GM21786 (cell line): ENCODE measurements around the gene NDUFS3.

Source experiments
- ATAC-seq: cut with Tn5 transposase; IDR thresholded peaks from one replicate; pipeline ENCODE4 v1.9.1; 2021; ENCODE audit not compliant: unreplicated experiment

Gene NDUFS3

DNA sequence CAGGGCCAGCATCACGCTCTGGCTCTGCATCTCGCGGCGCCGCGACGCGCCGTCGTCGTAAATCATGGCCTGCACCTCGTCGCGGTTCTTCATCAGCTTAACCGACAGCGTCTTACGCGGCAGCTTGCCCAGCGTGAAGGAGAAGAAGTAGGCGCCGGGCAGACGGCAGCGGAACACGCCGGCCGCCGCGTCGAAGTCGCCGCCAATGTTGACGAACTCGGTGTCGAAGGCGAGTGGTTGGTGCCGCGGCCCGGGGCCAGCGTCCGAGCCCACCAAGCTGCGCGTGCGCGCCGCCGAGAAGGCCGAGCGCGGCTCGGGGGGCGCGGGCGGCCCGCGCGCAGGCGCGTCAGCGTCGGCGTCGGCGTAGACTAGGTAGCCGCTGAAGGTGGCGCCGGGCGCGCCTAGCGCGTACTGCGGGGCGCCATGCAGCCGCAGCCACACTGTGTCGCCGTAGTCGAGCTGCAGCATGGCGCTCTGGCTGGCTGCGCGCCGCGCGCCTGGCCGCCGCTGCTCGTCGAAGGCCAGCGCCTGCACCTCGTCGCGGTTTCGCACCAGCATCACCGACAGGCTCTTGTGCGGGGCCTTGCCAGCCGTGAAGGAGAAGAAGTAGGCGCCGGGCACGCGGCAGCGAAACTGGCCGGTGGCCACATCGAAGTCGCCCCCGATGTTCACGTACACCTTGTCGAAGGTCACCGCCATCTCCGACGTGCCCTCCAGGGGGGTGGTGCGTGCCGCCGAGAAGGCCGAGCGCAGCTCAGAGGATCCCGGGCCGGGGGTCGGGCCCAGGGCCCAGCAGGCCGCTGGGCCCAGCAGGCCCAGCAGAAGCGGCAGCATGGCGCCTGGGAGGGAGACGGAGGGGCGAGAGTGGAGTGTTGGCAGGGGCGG, 11.3 kb downstream of the NDUFS3 start:
- no peak for ATAC-seq

DNA sequence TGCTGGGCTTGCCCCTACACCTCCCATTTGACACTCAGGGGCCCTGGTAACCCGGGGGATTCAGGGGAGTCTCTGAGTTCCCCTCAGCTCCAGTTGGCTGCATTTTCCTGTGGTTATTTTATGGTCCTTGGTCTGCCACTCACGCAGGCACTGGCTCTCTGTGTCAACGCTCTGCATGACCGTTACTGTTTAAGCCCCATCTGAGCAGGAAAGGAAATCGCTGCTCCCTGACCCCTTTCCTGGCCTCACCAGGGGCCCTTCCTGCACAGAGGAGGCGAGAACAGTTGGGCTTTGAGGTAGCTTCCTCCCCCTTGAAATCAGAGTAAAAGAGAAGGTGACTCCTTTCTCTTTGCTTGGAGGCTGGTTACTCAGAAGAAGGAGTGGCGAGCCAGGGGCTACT, 12.9 kb downstream of the NDUFS3 start:
- no peak for ATAC-seq

- ATAC-seq = no peak
Observed at GRCh38 chr11:47592251-47592650, 13.4 kb downstream of the NDUFS3 start.

DNA sequence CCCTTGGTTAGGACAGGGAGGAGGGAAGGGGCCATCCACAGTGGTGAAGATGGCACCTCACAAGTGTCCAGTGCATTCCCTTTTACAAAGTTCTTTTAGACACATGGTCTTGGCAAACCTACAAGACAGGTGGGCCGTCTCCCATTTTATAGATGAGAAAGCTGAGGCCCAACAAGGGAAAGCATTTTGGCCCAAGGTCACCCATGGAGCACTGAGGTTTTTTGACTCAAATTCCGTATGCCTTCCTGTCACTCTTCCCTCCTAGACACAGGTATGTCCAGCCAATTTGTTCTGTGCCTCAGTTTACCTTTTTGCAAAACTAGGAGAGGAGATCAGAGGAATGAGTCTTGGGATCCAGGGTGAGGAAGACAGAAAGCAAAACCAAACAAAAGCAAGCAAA, 14.1 kb downstream of the NDUFS3 start:
- ATAC-seq = no peak

GRCh38 chr11:47593492-47593933, 14.6 kb downstream of the NDUFS3 start:
- no peak for ATAC-seq

- no peak for ATAC-seq
Observed at GRCh38 chr11:47593934-47594855, 15.3 kb downstream of the NDUFS3 start, which contains the start of gene C1QTNF4. Gene C1QTNF4 (minus strand): TSS chr11:47594411. CDS start chr11:47590810, 3,601 bp downstream.

- no peak for ATAC-seq
Observed at GRCh38 chr11:47595029-47595428, 16.2 kb downstream of the NDUFS3 start.

DNA sequence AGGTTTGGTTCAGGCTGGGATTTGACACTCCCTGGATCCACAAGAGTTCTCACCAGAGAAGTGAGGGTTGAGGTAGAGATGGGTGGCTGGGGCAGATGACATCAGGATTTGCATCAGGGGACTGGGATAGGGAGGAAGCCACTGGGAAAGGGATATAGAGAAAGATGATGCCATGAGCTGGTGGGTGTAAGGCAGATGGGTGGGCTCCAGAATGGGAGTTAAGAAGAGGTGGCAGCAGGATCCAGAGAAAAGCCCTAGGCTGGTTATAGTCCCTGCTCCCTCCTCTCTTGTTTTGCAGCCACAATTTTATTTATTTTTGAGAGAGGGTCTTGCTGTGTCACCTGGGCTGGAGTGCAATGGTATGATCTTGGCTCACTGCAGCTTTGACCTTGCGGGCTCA, 17.1 kb downstream of the NDUFS3 start:
- no peak for ATAC-seq

GRCh38 chr11:47599902-47600301, 21.0 kb downstream of the NDUFS3 start:
- ATAC-seq = no peak

DNA sequence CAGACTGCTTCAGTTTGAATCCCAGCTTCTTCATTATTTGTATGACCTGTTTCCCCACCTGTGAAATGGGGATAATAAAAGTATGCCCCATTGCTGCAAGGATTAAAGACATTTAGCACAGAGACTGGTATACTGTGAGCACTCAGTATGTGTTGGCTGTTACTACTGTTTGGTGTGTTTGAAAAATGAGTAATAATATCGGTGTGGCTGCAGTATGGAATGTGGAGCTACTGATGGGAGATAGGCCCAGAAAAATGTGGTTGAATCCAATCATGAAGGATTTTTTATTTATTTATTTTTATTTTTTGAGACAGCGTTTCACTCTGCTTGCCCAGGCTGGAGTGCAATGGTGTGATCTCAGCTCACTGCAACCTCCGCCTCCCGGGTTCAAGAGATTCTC, 24.4 kb downstream of the NDUFS3 start:
- no peak for ATAC-seq

- ATAC-seq = no peak
Observed at GRCh38 chr11:47605921-47606320, 27.0 kb downstream of the NDUFS3 start.

DNA sequence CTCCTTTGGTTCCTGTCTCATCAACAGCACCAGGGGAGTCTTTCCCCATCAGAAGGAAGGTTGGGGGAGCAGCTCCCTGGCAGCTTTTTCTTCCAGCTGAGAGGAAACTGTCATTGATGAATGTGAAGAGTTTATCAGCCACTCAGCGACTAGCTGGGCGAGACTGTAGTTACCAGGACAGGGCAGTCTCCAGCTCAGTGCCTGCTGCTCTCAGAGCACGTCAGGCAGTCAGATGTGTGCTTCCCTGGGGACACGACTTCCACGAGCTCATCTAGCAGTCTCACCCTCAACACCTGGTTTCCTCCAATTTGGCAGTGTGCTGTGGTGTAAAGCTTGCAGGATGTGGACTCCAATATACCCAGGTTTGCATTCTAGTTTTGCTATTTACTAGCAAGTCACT, 27.9 kb downstream of the NDUFS3 start:
- no peak for ATAC-seq

- ATAC-seq = no peak
Observed at GRCh38 chr11:47607380-47607779, 28.5 kb downstream of the NDUFS3 start.

GRCh38 chr11:47609675-47610074, 30.8 kb downstream of the NDUFS3 start:
- ATAC-seq = no peak

DNA sequence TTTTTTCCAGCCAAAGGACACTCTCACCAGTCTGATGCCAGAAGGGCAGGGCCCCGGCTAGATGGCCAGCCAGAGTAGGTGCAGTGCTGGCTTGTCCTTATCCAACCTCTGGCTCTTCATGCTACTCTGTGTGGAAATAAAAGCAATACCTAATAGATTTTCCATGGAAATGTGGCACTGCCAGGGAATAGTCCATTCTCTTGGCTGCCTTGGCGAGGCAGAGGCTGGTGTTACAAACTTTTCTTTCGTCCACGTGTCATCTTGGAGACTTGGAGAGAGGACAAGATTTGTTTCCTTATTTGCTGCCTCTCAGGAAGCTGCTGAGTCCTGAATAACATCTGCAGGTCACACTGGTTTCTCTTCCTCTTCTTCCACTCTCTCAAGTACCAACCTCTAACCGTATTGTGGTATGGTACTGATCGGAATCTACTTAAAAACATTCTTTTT, 32.5 kb downstream of the NDUFS3 start:
- ATAC-seq = peak; percentile 89

- no peak for ATAC-seq
Observed at GRCh38 chr11:47615249-47615648, 36.4 kb downstream of the NDUFS3 start.

DNA sequence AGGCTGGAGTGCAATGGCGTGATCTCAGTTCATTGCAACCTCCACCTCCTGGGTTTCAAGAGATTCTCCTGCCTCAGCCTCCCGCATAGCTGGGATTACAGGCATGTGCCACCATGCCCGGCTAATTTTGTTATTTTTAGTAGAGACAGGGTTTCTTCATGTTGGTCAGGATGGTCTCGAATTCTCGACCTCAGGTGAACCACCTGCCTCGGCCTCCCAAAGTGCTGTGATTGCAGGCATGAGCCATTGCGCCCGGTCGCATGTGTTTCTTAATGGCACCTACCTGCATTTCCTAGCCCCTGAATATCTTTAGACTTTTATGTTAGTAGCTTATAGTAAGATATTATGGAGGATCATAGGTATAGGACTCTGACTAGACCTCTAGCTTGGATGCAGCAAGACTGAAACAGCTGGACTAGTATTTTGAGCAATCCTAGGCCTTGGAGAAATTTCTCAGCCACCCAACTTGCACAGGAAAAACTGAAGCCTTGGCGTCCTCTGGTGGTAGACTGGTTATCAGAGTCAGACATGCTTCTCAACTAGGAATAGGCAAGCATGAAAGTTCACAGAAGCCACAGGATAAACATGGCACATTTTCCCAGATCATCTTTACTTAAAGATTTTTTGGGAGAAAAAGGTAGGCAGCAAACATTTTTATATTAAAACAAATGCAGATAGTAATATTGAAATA, 38.0 kb downstream of the NDUFS3 start:
- no peak for ATAC-seq

DNA sequence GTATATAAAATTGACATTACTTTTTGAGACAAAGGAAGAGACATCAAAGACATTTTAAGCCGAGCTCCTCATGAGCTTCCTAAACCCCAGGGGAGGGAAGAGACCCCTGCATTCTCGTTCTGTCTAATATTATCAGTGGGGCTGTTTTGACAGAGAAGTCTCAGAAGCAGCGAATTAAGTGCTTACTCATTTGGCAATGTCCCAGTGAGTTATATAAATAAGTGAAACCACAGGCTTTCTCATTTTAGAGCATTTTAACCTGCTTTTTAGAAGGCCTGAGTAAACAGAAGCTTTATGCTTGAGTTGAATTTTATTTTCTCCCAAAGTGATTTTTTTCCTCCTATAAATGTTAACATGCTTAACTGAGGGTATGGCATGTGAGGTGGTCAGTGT, 38.5 kb downstream of the NDUFS3 start:
- no peak for ATAC-seq

GRCh38 chr11:47620836-47621378, 42.0 kb downstream of the NDUFS3 start:
- no peak for ATAC-seq

DNA sequence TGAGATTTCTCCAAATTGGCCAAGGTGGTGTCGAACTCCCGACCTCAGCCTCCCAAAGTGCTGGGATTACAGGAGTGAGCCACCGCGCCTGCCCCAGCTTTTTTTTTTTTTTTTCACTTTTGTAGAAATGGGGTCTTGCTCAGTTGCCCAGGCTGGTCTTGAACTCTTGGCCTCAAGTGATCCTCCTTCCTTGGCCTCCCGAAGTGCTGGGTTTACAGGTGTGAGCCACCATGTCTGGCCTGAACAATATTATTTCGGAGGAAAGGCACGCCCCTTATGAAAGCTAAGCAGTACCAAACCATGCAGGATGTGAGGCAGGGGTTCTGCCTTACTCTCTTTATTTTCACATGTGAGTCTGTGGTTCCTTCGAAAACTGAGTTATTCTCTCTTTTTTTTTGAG, 47.4 kb downstream of the NDUFS3 start:
- ATAC-seq = no peak

GRCh38 chr11:47628026-47628425, 49.2 kb downstream of the NDUFS3 start:
- no peak for ATAC-seq
